Esophagus muscularis mucosa (tissue), 4 donors: ENCODE measurements around the gene PPP1R2C. TPM values are rescaled to one million over a fixed set of nuclear protein-coding genes. Genes with fewer than 3 reads are reported as not detected.

Experiments used
- DNase-seq: peaks from one replicate; pipeline ENCODE4 v3.0.0-alpha.2; 2017; ENCODE audit errors: extremely low spot score
- H3K27ac ChIP-seq, 4 donors: fragments of 200-600 bp; sonication (generic); replicated peaks in 1 of 4; 1 replicate in 3 of 4; 2 replicates in 1 of 4; pipeline ENCODE4 v1.5.1; 2016 to 2019; ENCODE audit warnings: mild to moderate bottlenecking in 1 of 4
- H3K27me3 ChIP-seq, 4 donors: fragments of 200-600 bp; sonication (generic); one replicate each; pipeline versions ENCODE4 v1.5.1 to v1.6.0; 2016 to 2019
- H3K36me3 ChIP-seq, 4 donors: fragments of 200-600 bp; sonication (generic); one replicate each; pipeline ENCODE4 v1.5.1; 2016 to 2019
- H3K4me1 ChIP-seq, 4 donors: fragments of 200-600 bp; sonication (generic); one replicate each; pipeline ENCODE4 v1.5.1; 2016 to 2019
- H3K4me3 ChIP-seq, 4 donors: fragments of 200-600 bp; sonication (generic); 1 replicate in 2 of 4; 2 replicates in 2 of 4; pipeline ENCODE4 v1.5.1; 2016 to 2019; ENCODE audit warnings: mild to moderate bottlenecking in 4 of 4, moderate library complexity in 1 of 4
- H3K9me3 ChIP-seq, 4 donors: fragments of 200-600 bp; sonication (generic); 1 replicate in 3 of 4; 2 replicates in 1 of 4; pipeline ENCODE4 v1.5.1; 2016 to 2019
- CTCF ChIP-seq, 3 experiments: fragments of 200-600 bp in 2 of 3; fragments of 450-650 bp in 1 of 3; sonication (generic) in 2 of 3; IDR thresholded peaks; one replicate each; pipeline ENCODE4 v1.5.1; 2017 to 2019; ENCODE audit warnings: antibody characterized with exemption in 3 of 3, mild to moderate bottlenecking in 2 of 3, moderate library complexity in 1 of 3
- EP300 ChIP-seq: sonication (generic); formaldehyde crosslinking; IDR thresholded peaks from one replicate; pipeline ENCODE4 v1.6.1; 2017; ENCODE audit warnings: antibody characterized with exemption
- POLR2A ChIP-seq: fragments of 450-650 bp; IDR thresholded peaks from one replicate; pipeline ENCODE4 v1.6.1; 2017; ENCODE audit warnings: antibody characterized with exemption, moderate library complexity, mild to moderate bottlenecking, low read depth
- POLR2AphosphoS5 ChIP-seq, 2 donors: sonication (generic); formaldehyde crosslinking; IDR thresholded peaks; one replicate each; pipeline ENCODE4 v1.6.1; 2017; ENCODE audit warnings: antibody characterized with exemption in 2 of 2
- WGBS: methylation state at CpG from one replicate; pipeline ENCODE4 v1.1.5; 2018; 5-methylcytosine and 5-hydroxymethylcytosine counted together
- intact Hi-C: fragments of 100-400 bp; cut with DNase I; formaldehyde crosslinking; loops from one replicate; pipeline ENCODE4 v1.15.1; 2023
- total RNA-seq, 4 donors: library from RNA; depleted of rRNA; stranded (reverse); fragments of >200 nt; gene quantifications; one replicate each; pipeline versions ENCODE4 v1.1.0 to v1.2.1, GENCODE V29; 2016

PPP1R2C gene
- total RNA-seq, 4 donors from 2014 or later = not detected

GRCh38 chrX:42821803-42822443 is 44.0 kb upstream of the PPP1R2C start:
- Histone ChIP-seq H3K36me3 (no peaks in the 10 kb centered on the region), H3K27me3 (no peaks in the 10 kb centered on the region), H3K4me1 (no peaks in the 10 kb centered on the region), H3K9me3 (peaks cover 0 to 12% (median 1%) of the 10 kb centered on the region in 4 donors), H3K4me3 (no peak overlapping the region), H3K27ac (no peak overlapping the region)
- intact Hi-C loops = no loop called here
- 70% methylated on average over 7 of the region's 7 CpGs for WGBS
- TF ChIP-seq POLR2A = no peak
- TF ChIP-seq EP300 = no peak
- no peak for TF ChIP-seq CTCF (IDR thresholded peaks at IDR 0.05)
- no peak for TF ChIP-seq POLR2AphosphoS5 (IDR thresholded peaks at IDR 0.05)
- DNase-seq = no peak

- Histone ChIP-seq H3K27me3 (no peaks in the 10 kb centered on the region), H3K9me3 (peaks cover 0 to 21% (median 1%) of the 10 kb centered on the region in 4 donors), H3K36me3 (no peaks in the 10 kb centered on the region), H3K27ac (no peak overlapping the region), H3K4me3 (no peak overlapping the region), H3K4me1 (no peaks in the 10 kb centered on the region)
- WGBS = 77% methylated on average over 15 of the region's 17 CpGs
- intact Hi-C loops = no loop called here
- no peak for DNase-seq
- TF ChIP-seq POLR2AphosphoS5 (IDR thresholded peaks at IDR 0.05) (no peak), POLR2A (no peak), CTCF (IDR thresholded peaks at IDR 0.05) (no peak)
These were observed 40.4 kb upstream of the PPP1R2C start for GRCh38 chrX:42818151-42818921.

DNA sequence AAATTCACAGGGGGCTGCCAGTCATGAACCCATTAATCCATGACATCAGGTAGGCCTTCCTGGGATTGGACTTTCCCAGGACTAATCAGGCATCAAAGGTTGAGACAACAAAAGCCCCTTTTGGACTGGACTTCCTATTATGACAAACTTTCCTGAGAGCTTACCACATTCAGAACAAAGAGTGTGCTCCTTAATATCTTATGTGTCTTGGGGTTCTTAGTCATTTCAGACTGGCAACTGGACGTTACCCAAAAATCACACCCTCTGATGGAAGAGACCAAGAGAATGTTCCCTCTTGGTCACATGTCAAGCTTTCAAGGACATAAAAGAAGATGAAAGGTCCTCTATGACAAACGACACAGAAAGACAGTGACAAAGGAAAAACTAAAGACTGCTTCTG is 31.6 kb upstream of the PPP1R2C start:
- no peak overlapping the region for H3K4me3 ChIP-seq
- peaks cover 0 to 3% (median 0%) of the 10 kb centered on the region in 4 donors for H3K9me3 ChIP-seq
- no peaks in the 10 kb centered on the region for H3K36me3 ChIP-seq
- intact Hi-C loops = no loop called here
- H3K27me3 ChIP-seq = no peaks in the 10 kb centered on the region
- 66% methylated on average over 2 of the region's 2 CpGs for WGBS
- H3K4me1 ChIP-seq = no peaks in the 10 kb centered on the region
- DNase-seq = no peak
- TF ChIP-seq POLR2AphosphoS5 (IDR thresholded peaks at IDR 0.05) = no peak
- no peak for TF ChIP-seq EP300
- no peak for TF ChIP-seq CTCF (IDR thresholded peaks at IDR 0.05)
- no peak for TF ChIP-seq POLR2A
- H3K27ac ChIP-seq = no peak overlapping the region

GRCh38 chrX:42807393-42807792 is 29.4 kb upstream of the PPP1R2C start:
- Histone ChIP-seq H3K4me1 (no peaks in the 10 kb centered on the region), H3K27me3 (no peaks in the 10 kb centered on the region), H3K9me3 (no peaks in the 10 kb centered on the region), H3K4me3 (no peak overlapping the region), H3K27ac (no peak overlapping the region), H3K36me3 (no peaks in the 10 kb centered on the region)
- DNase-seq = no peak
- TF ChIP-seq POLR2A (no peak), EP300 (no peak), POLR2AphosphoS5 (IDR thresholded peaks at IDR 0.05) (no peak), CTCF (IDR thresholded peaks at IDR 0.05) (no peak)
- WGBS = 96% methylated on average over 1 of the region's 1 CpG
- intact Hi-C loops = no loop called here
